Ascending aorta (tissue), 2 donors: Measurements from ENCODE around the gene IRX2. TPM values are rescaled to one million over a fixed set of nuclear protein-coding genes. Genes with fewer than 3 reads are reported as not detected.

ENCODE experiments used
- DNase-seq, 2 donors: peaks; one replicate each; pipeline ENCODE4 v3.0.0-alpha.2; 2019; ENCODE audit warnings: low spot score in 2 of 2
- H3K27ac ChIP-seq, 2 donors: fragments of 200-600 bp; sonication (generic); one replicate each; pipeline ENCODE4 v1.5.1; 2016 to 2017; ENCODE audit warnings: mild to moderate bottlenecking in 1 of 2
- H3K27me3 ChIP-seq: fragments of 200-600 bp; sonication (generic); one replicate; pipeline ENCODE4 v1.5.1; 2017
- H3K36me3 ChIP-seq, 2 donors: fragments of 200-600 bp; sonication (generic); one replicate each; pipeline ENCODE4 v1.5.1; 2016
- H3K4me1 ChIP-seq, 2 donors: fragments of 200-600 bp; sonication (generic); one replicate each; pipeline ENCODE4 v1.5.1; 2016 to 2017; ENCODE audit warnings: mild to moderate bottlenecking in 1 of 2
- H3K4me3 ChIP-seq, 2 donors: fragments of 200-600 bp; sonication (generic); one replicate each; pipeline ENCODE4 v1.5.1; 2016 to 2017; ENCODE audit warnings: mild to moderate bottlenecking in 1 of 2
- H3K9me3 ChIP-seq, 2 donors: fragments of 200-600 bp; sonication (generic); one replicate each; pipeline ENCODE4 v1.5.1; 2016
- CTCF ChIP-seq, 3 experiments: fragments of 200-600 bp in 2 of 3; fragments of 450-650 bp in 1 of 3; sonication (generic) in 2 of 3; IDR thresholded peaks; one replicate each; pipeline ENCODE4 v1.5.1; 2016 to 2019; ENCODE audit warnings: antibody characterized with exemption in 3 of 3, mild to moderate bottlenecking in 1 of 3, moderate library complexity in 1 of 3
- intact Hi-C: fragments of 100-400 bp; cut with DNase I; formaldehyde crosslinking; loops from one replicate; pipeline ENCODE4 v1.15.1; 2023
- total RNA-seq: library from RNA; depleted of rRNA; stranded (reverse); fragments of >200 nt; gene quantifications from one replicate; pipeline ENCODE4 v1.1.0, GENCODE V29; 2016

IRX2 gene
- total RNA-seq, 1 donor from 2014 or later = not detected

- intact Hi-C loops = no loop called here
- no peaks in the 10 kb centered on the region for H3K27me3 ChIP-seq
These were observed 47.9 kb downstream of the IRX2 start for GRCh38 chr5:2703615-2704014.

GRCh38 chr5:2703041-2703440 is 48.4 kb downstream of the IRX2 start:
- Histone ChIP-seq H3K4me3 (no peak overlapping the region), H3K27me3 (no peaks in the 10 kb centered on the region), H3K4me1 (no peaks in the 10 kb centered on the region), H3K9me3 (no peaks in the 10 kb centered on the region), H3K36me3 (no peaks in the 10 kb centered on the region), H3K27ac (no peak overlapping the region)
- no peak for DNase-seq
- intact Hi-C loops = no loop called here
- no peak for TF ChIP-seq CTCF (IDR thresholded peaks at IDR 0.05)

More at GRCh38 chr5:2703615-2704014, 47.9 kb downstream of the IRX2 start:
- no peak overlapping the region for H3K4me3 ChIP-seq
- H3K4me1 ChIP-seq = no peaks in the 10 kb centered on the region
- no peak for TF ChIP-seq CTCF (IDR thresholded peaks at IDR 0.05)
- no peak for DNase-seq
- H3K36me3 ChIP-seq = no peaks in the 10 kb centered on the region
- H3K9me3 ChIP-seq = no peaks in the 10 kb centered on the region
- no peak overlapping the region for H3K27ac ChIP-seq

- no peak overlapping the region for H3K4me3 ChIP-seq
- intact Hi-C loops = no loop called here
- H3K4me1 ChIP-seq = no peaks in the 10 kb centered on the region
- H3K27ac ChIP-seq = no peak overlapping the region
- no peaks in the 10 kb centered on the region for H3K36me3 ChIP-seq
- H3K9me3 ChIP-seq = no peaks in the 10 kb centered on the region
- no peak for DNase-seq
- TF ChIP-seq CTCF (IDR thresholded peaks at IDR 0.05) = no peak
- no peaks in the 10 kb centered on the region for H3K27me3 ChIP-seq
These were observed 49.2 kb downstream of the IRX2 start for GRCh38 chr5:2702096-2702879.

- H3K36me3 ChIP-seq = no peaks in the 10 kb centered on the region
- intact Hi-C loops = no loop called here
- peak in 1 of 2 donors; percentile 45 for DNase-seq
- H3K27ac ChIP-seq = no peak overlapping the region
- no peak overlapping the region for H3K4me3 ChIP-seq
- H3K9me3 ChIP-seq = no peaks in the 10 kb centered on the region
- no peak for TF ChIP-seq CTCF (IDR thresholded peaks at IDR 0.05)
- no peaks in the 10 kb centered on the region for H3K27me3 ChIP-seq
- H3K4me1 ChIP-seq = no peaks in the 10 kb centered on the region
These were observed 49.9 kb downstream of the IRX2 start for GRCh38 chr5:2701592-2701991.

- TF ChIP-seq CTCF (IDR thresholded peaks at IDR 0.05) = no peak
- no peaks in the 10 kb centered on the region for H3K4me1 ChIP-seq
- no peak overlapping the region for H3K4me3 ChIP-seq
- no peaks in the 10 kb centered on the region for H3K27me3 ChIP-seq
- H3K9me3 ChIP-seq = no peaks in the 10 kb centered on the region
- DNase-seq = peak in 1 of 2 donors; percentile 45
- intact Hi-C loops = no loop called here
- H3K27ac ChIP-seq = no peak overlapping the region
- no peaks in the 10 kb centered on the region for H3K36me3 ChIP-seq
These were observed 50.6 kb downstream of the IRX2 start for GRCh38 chr5:2700876-2701275.
